Measurements from ENCODE around the gene DNAJB13.

Gene DNAJB13

DNA sequence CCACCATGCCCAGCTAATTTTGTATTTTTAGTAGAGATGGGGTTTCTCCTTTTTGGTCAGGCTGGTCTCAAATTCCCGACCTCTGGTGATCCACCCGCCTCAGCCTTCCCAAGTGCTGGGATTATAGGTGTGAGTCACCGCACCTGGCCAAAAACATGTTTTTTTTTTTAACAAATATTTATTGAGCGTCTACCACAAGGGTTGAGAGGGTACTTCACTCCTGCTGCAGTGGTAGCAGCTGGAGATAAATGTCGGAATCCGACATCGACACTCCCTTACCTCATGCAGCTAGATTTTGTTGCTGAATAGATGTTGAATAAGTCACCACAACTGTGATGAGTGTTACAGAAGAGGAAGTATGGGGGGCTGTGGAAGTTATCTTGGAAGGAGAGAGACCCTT, 971 bp downstream of the DNAJB13 start:
- DNase-seq (ENCODE audit: low read depth), result no peak

DNA sequence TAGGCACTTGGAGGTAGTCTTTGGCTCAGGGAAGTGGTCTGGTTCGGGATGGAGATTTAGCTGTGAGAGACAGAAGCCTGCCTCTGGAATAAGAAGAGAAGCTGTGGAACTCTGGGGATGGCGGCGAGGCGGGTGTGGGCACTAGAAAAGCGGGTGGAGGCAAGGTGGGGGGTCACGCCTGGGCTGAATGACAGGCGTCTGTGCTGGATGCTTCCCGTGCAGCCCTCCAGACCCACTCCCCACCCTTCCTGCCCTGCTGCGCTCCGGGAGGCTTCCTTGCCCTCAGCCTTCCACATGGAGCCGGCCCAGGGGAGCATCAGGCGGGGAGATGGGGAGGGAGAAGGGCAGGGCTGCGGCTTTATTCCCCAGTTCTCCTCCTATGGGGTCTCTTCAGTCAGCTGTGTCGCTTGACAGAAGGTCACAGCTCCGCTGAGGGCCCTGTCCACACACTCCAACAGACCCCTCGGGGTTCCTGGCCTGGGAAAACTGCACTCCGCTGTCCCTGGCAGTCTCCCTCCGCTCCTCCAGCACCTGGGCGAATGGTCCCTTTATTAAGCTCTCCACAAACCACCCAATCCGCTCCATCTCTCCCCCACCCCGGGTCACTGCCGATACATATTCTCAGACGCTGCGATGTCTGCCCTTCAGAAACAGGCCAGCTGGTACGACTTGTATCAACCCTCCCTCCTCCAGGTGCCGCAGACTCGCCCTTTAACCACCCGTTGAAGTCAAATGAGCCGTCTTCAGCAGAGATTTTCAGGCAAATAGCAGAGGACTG, 6.2 kb downstream of the DNAJB13 start:
- DNase-seq (ENCODE audit: low read depth), result no peak

DNA sequence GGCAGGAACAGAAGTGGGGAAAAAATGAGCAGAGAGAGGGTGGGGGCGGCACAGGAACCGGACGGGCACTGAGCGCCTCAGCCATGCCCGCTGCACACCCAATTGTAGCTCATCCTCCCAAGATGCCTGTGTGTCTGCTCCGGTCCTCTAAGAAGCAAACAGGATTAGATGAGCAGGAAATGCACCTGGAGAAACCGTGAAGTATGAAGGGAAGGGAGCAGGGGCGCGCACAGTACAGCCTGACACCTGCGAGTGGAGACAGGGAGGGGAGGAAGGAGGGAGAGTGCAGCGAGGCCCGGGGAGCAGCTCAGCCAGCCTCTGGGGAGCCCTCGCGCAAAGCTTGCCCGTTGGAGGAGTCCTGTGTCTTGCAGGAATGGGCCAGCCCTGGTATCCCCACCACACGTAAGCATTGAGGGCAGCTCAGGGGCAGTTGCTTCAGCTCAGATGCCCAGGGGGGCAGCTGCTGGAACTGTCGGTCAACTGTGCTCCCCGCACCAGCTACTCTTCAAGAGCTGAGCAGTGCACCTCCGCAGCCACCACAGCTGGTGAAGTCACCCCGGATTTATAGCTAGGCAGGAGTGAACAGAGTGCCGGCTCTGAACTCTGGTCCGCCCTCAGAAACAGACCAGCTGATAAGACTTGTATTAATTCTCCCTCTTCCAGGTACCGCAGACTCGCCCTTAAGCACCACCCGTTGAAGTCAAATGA, 7.0 kb downstream of the DNAJB13 start:
- DNase-seq (ENCODE audit: low read depth), result no peak

DNA sequence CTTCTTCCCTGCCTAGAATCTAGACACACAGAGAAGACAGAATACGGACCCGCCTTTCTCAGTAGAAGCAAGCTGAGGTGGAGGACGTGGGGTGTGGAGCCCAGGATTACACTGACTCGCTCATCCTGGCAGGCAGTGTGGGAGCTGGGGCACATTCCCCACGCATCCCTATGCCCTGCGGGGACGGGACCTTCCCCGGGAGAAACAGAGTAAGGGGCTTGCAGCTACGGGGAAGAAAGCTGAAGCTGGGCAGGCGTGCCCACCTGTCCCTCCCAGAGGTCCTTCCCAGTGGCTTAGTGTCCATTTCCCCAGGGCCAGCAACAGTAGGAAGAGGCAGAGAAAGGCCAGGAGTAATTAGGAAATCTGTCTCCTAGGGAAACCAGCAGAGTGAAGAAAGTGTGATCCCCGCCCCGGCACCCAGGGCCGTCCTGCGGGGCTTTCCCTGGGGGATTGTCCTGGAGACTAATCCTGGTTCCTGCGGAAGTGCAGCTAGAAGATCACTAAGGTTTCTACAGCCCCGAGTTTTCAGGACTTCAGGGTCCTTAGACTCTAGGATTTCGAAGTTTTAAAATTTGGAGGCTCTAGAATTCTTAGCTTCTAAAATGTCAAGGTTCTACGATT, 7.8 kb downstream of the DNAJB13 start:
- DNase-seq (ENCODE audit: low read depth), result no peak

DNA sequence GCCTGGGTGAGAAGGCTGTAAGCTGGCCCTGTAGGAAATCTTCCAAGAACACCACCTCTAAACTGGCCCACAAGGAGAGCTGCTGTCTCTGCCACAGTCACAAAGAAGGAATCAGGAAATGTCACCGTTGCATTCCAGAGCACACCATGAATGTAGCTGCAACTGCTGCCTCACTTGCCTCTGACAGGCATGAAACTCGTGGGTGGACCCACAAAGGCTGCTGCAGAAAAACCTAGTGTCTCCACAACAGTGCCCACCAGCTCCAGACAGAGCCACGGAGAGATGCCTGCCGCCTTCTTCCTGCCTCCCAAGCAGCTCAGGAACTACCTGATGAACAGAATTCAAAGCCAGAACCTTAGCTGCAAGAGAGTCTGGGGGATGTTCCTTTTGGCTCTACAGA, 10.5 kb downstream of the DNAJB13 start:
- DNase-seq (ENCODE audit: low read depth), result no peak

DNA sequence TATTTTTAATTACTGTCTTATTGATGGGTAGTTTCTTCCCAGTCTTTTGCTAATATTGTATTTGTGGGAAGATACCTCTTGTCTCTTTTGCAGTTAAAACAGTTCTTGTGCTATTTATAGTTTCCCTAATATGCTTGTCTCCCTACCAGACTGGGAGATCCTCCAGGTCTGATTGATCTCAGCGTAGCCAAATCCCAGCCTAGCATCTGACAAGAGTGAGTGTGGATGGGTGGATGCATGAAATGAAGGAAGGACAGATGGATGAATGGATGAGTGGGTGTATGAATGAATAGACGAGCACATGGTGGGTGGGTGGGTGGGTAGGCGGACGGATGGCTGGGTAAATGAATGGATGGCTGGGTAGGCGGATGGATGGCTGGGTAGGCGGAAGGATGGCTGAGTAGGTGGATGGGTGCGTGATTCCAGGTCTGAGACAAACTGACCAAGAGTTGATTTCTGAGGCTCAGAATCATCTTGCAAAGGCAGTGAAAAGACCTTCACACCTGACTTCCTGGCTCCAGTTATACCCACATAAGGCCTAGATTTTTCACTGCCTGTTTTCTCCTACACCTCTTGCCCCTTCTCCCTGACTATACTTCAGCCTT, 11.4 kb downstream of the DNAJB13 start:
- no peak for DNase-seq (ENCODE audit: low read depth)

DNA sequence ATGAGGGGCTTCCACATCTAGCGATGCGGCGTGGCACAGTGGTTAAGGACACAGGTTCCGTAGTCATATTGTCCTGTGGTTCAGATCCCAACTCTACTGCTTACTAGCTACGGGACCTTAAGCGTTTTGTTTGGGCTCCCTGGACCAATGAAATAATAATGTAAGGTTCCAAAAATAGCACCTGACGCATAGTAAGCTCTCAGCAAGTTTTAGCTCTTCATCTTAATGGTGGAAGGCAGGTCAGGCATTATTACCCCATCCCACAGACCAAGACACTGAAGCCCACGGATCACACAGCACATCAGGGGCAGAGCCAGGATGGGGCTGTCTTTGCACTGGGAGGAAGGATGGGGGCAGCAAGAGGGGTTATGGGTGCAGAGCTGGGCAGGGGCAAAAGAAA, 13.0 kb downstream of the DNAJB13 start:
- DNase-seq (ENCODE audit: low read depth), result no peak

DNA sequence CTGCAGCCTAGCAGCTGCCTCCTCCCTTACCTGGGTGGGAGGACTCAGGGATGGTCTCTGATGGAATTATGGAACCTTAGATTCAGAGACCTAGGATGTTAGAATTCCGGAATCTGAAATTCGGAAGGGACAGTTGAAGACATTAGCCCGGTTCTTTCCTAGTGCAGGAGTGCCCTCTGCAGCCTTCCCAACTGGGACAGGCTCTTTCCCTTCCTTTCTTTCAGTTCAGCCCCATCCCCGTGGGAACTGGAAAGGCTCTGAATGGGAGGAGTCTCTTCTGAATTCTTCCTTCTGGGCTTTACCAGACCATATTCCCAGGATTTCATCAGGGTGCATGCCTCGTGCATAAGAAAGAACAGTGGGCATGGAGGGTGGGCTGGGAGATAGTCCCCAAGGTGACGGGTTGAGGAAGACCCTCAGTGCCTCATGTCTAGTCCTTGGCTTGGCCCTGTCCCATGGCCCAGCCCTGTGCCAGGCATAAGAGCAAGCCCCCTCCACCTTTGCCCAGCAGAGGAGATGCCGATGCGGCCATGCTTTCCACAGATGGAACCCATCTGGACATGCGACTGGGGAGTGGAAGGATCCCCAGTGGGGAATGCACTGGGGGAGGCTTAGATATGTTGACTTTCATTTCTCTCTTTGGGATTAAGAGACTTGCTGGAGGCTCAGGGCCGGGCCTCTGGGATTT, 14.4 kb downstream of the DNAJB13 start:
- DNase-seq (ENCODE audit: low read depth), result no peak

DNA sequence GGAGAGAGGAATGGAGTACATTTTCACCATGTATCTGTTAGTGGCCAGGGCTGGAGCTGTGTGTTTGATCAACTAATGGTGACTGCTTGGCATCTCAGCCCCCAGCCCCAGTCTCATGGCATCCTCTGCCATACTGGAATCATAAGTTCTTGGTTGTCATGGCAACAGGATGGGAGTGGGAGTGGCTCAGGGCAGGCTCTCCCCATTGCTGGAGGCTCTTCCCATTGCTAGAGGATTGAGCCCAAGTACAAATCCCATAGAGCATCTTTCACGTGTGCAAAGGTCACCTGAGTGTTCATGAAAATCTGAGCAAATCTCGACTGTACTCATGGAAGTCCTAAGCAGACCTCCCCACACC, 14.9 kb downstream of the DNAJB13 start:
- no peak for DNase-seq (ENCODE audit: low read depth)

DNA sequence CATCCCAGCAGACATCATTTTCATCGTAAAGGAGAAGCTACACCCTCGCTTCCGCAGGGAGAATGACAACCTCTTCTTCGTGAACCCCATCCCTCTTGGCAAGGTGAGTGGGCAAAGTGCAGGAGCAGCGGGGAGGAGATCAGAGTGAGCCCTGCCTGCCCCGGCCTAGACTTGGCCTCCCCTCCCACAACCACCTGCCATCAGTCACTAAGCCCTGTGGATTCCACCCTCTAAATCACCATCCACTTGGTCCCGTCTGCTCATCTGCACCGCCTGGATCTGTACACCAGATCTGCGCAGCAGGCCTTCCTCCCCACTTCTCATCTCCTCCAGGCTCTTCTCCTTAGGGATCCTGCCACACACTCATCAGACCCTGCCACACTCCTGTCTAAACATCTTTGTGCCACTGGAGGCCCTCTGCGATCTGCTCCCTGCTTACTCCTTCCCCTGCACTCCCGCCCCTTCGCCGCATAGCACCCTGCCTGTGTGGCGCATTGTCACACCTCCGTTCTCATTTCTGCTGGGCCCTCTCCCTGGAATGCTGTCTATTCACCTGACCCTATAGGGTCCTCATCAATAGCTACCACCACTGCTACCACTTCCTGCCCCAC, 17.6 kb downstream of the DNAJB13 start:
- no peak for DNase-seq (ENCODE audit: low read depth)

DNA sequence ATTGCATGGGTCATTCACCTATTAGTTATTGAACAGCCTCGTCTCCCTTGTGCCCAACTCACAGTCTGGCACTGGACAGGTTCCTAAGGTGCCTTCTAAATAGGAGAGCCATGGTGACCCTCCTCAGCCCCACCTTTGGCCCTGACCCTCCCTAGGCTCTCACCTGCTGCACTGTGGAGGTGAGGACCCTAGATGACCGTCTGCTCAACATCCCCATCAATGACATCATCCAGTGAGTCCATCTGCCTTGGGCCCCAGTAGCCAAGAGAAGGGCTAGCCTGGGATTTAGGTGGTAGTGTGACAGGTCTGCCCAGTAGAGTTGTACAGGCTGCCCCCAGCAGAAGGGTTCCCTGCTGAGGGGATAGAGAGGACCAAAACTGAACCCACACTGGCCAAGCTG, 18.3 kb downstream of the DNAJB13 start:
- DNase-seq (ENCODE audit: low read depth), result no peak

DNA sequence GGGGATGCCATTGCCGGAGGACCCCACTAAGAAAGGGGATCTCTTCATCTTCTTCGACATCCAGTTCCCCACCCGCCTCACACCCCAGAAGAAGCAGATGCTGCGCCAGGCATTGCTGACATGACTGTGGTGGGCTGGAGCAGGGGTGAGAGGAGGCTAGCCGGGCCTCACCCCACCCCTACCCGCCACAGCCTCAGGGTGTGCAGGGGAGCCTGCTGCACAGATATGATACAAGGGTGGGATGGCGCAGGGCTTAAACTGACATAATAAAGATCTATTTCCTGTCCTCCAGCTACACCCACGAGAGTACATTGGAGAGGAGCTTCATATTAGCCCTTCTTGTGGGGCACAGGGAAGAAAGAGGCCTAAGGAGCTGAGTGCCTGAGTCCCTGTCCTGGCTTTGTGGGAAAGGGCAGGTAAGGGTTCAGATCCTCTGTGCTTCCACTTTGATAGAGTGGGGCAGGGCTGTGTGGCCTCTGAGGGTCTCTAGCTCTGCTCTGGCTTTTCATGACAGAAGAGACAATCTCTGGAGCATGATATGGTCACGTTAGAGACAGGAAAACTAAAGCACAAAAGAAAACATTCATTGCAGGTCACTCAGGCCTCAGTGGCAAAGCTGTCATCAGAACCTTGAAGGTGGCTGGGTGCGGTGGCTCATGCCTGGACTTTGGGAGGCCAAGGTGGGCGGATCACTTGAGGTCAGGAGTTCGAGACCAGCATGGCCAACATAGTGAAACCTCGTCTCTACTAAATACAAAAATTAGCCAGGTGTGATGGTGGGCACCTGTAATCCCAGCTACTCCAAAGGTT, 19.4 kb downstream of the DNAJB13 start:
- DNase-seq (ENCODE audit: low read depth), result no peak

DNA sequence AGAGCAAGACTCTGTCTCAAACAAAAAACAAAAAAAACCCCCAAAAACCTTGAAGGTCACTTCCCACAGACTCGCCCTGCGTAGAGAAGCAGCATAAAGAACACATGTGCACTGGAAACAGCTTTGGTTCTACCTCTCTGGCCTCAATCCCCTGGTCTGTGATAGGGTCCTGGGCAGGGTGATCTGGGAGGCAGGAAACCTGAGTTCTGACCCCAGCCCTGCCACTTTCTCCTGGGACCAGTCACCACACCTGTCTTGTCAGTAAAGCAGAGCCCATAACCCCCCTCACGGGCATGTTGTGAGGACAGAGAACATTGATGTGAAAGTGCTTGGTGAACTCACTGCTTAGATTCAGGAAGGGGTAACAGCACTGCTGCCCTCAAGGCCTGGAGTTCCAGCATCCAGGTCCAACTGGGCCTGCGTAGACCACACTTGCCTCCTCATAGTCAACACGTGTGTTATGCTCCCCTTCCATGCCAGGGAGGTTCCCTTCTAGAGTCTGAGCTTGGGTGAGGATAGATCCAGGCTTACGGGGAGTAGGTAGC, 20.4 kb downstream of the DNAJB13 start:
- DNase-seq (ENCODE audit: low read depth), result no peak

DNA sequence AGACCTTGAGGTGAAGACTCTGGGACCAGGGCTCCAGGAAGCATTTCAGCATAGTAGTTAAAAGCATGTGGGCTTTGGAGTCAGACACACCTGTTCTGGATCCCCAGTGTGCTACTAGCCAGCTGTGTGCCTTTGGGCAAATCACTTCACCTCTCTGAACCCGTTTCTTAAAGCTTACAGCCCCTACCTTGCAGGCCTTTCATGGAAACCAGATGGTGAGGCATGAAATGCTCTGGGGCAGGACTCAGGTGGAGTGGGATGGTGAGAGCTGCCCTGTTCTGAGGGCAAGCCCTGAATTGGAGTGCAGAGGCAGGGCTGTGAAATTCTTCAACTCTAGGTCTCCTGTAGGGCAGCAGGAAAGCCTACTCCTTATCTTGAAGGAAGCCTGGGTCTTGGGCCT, 21.4 kb downstream of the DNAJB13 start:
- DNase-seq (ENCODE audit: low read depth), result no peak

DNA sequence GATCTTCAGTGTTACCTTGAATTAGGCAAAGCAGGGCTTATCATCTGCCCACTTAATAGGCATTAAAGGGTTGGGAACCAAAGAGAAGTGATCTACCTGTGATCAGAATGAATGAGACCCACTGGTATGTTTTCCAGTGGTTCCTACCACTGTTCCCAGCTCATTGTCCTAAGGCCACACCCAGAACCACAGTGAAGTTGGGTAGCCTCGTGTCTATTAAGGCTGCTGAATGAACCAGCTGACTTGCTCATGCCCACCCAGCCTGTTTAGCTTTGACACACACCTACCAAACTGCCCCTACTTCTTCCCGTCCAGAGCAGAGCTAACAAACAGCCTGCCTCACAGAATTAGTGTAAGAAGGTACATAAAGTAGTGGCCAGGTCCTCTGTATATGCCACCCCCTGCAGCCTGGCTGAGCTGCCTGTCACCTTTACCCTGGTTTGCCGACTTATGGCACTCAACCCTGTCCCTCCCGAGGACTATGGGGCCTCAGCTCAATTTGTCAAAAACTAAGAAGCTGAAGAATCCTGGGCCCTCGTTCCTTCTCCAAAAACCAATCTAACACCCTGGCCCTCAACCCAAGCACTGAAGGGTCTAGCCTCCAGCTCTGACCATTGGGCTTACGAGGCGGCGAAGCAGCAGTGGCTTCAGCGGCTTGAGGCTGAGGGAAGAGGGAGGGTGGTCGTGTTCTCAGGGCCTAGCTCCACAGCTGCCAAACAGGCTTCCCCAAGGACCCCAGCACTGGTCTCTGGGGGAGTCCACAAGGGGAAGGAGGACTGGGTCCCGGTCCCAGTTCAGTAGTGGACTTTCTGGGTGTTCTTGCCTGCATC, 22.0 kb downstream of the DNAJB13 start:
- no peak for DNase-seq (ENCODE audit: low read depth)

DNA sequence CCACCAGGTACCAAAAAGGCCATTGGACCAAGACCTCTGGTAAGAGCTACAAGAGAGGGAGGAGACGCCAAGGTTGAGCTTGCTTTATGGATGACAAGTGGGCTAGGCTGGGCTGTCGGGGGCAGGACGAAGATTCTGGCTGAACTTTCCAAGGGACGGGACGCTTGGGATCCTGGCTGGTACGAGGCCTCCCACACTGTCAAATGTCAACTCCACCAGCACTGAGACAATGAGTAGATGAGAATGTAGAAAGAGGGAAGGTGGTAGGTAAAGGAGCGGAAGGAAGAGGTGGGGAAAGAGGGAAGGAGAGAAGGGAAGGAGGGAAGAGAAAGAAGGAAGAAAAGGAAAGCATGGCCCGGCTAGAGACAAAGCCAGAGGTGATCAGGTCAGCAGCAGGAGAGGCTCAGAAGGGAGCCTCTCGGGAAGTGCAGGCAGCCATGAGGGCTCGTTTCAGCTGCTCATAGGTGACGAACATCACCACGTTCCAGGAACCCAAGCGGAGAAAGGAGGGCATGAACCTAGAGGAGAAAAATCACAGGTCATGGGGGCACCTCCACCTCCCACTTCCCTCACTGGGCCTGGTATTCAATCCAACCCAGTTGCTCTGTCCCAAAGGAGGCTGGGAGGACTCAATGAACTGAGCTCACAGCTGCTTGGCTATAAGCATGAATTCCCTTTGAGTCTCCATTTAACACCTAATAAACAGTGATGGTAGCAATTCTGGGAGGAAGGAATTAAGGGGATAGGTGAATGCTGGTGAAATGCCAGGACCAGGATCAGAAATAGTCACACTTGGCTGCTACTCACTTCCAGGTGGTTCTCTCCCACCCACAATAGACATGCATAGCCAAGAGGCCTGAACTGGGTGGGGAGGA, 24.0 kb downstream of the DNAJB13 start:
- DNase-seq (ENCODE audit: low read depth), result no peak

DNA sequence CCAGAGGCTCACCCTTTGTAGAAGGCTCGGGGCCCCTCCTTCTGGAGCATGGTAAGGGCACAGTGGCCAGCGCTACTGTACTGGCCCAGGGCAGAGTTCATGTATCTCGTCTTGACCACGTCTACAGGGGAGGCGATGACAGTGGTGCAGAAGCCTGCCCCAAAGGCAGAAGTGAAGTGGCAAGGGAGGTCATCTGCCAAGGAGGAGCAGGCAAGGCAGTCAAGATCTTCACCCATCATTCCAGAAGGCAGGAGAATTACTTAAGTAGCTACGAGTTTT, 24.6 kb downstream of the DNAJB13 start:
- no peak for DNase-seq (ENCODE audit: low read depth)

DNA sequence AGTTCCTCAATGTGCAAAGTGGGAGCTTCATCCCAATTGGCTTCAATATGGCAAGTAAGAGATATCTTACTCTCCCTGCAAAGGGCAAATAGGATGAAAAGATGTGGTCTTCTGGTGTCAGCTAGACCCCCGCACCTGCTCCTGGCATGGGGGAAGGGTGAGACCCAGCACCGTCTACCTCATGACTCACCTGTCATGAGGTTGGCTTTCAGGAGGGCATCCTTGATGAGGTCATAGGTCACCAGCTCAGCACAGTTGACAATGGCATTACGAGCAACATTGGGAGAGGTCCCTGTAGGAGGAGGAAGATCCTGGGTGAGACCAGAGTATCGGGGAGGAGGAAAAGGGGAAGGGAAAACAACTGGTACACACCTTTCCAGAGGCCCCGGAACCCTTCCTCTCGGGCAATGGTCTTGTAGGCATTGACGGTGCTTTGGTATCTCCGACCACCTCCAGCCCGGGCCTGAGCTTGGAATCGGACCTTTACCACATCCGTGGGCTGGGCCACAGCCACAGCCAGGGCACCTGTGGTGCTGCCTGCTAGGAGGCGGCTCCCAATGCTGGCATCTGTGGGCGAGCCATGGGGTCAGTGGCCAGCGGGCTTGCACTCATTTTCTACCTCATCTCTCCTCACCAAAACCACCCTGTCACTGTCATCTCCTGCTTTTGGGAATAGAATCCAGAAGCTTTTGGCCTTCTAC, 25.8 kb downstream of the DNAJB13 start:
- DNase-seq (ENCODE audit: low read depth), result no peak

Data from activated T-helper 9 cell treated with anti-CD3 and anti-CD28 coated beads, Interleukin-2, amount 50 U/mL, for 16 hours (primary cell).